ENCODE results near the gene KNCN. TPM values are rescaled to one million over a fixed set of nuclear protein-coding genes. Genes with fewer than 3 reads are reported as not detected.

KNCN gene
- total RNA-seq: not detected

DNA sequence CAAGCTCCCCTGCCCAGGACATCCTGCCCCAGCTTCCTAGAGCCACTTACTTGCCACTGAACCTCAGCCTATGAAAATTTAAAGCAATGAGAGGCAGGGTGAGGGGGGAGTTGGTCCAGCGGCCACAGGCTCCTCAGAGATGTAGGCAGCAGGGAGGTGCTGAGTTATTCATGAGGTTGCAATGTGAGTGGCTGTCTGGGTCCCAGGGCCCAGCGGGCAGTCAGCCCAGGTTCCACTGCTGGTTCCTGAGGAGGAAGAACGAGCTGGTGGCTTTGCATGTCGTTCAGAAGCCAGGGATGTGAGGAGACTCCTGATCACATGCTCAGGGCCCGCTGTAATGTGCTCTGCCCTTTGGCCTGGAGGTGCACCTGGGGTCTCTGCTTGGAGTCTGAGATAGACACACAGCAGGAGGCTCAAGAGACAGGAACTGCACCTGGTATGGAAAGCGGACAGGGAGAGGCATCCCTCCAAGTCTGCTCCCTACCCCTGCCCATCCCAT, at the start of gene KNCN:
Gene KNCN, minus strand, starts transcription at position 51 of the 499 bp plus-strand sequence. CDS start 432 bp downstream, outside the sequence.
- DNase-seq (ENCODE audit: low spot score in 2 of 2): no peak
- Histone ChIP-seq H3K27me3 (peaks cover 0 to 31% of the 10 kb centered on the region in 2 donors), H3K4me3 (no peak within 1 kb of the TSS), H3K9me3 (no peaks in the 10 kb centered on the region), H3K27ac (no peak within 1 kb of the TSS), H3K36me3 (no peaks in the 10 kb centered on the region), H3K4me1 (no peaks in the 10 kb centered on the region)
- no peak for TF ChIP-seq POLR2A (IDR thresholded peaks at IDR 0.05)
- TF ChIP-seq, protein P1, sequence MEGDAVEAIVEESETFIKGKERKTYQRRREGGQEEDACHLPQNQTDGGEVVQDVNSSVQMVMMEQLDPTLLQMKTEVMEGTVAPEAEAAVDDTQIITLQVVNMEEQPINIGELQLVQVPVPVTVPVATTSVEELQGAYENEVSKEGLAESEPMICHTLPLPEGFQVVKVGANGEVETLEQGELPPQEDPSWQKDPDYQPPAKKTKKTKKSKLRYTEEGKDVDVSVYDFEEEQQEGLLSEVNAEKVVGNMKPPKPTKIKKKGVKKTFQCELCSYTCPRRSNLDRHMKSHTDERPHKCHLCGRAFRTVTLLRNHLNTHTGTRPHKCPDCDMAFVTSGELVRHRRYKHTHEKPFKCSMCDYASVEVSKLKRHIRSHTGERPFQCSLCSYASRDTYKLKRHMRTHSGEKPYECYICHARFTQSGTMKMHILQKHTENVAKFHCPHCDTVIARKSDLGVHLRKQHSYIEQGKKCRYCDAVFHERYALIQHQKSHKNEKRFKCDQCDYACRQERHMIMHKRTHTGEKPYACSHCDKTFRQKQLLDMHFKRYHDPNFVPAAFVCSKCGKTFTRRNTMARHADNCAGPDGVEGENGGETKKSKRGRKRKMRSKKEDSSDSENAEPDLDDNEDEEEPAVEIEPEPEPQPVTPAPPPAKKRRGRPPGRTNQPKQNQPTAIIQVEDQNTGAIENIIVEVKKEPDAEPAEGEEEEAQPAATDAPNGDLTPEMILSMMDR (IDR thresholded peaks at IDR 0.05): no peak
- no peak for TF ChIP-seq EP300 (IDR thresholded peaks at IDR 0.05)
- 67 to 71% methylated on average over 5 of the region's 6 CpGs for WGBS, 2 donors

DNA sequence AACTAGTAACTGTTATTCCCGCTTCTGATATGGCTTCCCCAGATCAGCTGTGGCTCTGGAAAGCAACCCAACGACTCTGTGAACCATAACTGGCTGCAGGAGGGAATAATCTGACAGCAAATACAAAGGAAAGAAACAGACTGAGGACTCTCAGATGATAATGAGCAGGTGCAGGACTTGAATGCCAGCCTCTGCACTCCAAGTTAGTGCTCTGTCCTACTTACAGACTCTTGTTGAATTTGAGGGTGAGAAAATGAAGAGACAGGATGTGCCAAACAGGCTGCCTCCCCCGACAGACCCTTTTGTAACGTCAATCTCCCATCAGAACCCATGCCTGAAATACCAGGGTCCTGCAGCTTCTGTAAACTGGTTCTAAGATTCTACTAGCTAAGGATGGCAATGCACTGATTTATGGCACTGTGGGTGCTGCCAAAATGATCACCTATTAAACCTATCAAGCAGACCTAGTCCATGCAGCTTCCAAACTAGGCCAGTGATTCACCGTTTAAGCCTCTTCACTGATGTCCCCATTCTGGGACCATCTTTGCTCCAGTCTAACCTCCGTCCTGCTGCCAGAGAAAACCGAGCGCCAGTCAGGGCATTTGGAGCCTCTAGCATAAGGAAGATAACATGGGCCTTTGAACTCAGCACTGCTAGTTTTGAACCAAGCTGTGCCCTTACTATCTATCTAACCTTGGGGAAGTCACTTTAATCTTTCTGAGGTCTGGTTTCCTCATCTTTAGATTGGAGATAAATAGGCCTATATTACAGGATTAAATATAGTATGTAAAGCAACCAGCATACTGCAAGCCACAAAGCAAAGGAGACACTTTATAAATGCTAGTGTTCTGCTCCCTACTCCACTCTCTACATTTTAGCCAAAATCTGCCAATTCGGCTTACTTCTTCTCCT, 47.9 kb upstream of the KNCN start:
- 82 to 89% methylated on average over 9 of the region's 9 CpGs for WGBS, 2 donors
- DNase-seq (ENCODE audit: low spot score in 2 of 2): no peak
- Histone ChIP-seq H3K27ac (no peak overlapping the region), H3K4me3 (no peak overlapping the region), H3K4me1 (peaks cover 0 to 57% (median 13%) of the 10 kb centered on the region in 4 donors), H3K27me3 (no peaks in the 10 kb centered on the region), H3K36me3 (no peaks in the 10 kb centered on the region), H3K9me3 (no peaks in the 10 kb centered on the region)
- TF ChIP-seq EP300 (IDR thresholded peaks at IDR 0.05) (no peak), POLR2A (IDR thresholded peaks at IDR 0.05) (no peak)
- TF ChIP-seq, protein P1 (IDR thresholded peaks at IDR 0.05): no peak

DNA sequence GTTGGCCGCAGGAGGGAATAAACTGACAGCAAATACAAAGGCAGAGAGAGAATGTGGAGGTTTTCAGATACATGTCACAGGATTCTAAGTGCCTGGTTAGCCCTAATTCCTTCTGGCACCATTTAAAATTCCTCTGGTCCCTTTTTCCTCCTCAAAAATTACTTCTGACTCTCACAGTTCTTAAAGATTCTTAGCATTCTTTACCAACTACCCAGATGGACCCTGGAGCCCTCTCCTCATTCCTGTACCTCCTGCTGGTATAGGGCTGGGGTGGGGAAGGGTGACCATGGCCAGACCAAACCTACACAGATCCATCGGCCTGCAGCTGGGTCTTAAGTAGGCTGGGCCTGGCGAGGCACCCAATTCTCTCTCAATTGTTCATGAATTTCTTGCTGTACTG, 45.4 kb upstream of the KNCN start:
- H3K9me3 ChIP-seq: no peaks in the 10 kb centered on the region
- H3K4me1 ChIP-seq: peaks cover 0 to 41% (median 4%) of the 10 kb centered on the region in 4 donors
- WGBS, 2 donors: 76 to 91% methylated on average over 3 of the region's 3 CpGs
- TF ChIP-seq, protein P1 (IDR thresholded peaks at IDR 0.05): no peak
- TF ChIP-seq POLR2A (IDR thresholded peaks at IDR 0.05) (no peak), EP300 (IDR thresholded peaks at IDR 0.05) (no peak)
- H3K36me3 ChIP-seq: peaks cover 0 to 17% (median 11%) of the 10 kb centered on the region in 3 donors
- H3K27me3 ChIP-seq: no peaks in the 10 kb centered on the region
- DNase-seq (ENCODE audit: low spot score in 2 of 2): no peak
- no peak overlapping the region for H3K27ac ChIP-seq
- H3K4me3 ChIP-seq: no peak overlapping the region

DNA sequence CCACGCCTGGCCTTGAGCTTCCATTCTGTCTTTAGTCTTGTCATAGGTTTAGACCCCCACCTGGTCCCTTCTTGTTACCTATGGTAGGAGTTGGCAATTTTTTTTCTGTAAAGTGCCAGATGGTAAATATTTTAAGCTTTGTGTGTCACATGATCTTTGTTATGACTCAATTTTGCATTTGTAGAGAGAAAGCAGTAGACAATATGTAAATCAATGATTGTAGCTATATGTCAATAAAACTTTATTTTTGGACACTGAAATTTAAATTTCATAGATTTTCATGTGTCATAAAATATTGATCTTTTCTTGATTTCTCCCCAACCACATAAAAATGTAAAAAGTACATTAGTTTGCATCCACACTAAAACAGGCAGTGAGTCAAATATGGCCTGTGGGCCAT, 44.6 kb upstream of the KNCN start:
- WGBS, 2 donors: 100% methylated on average over 1 of the region's 1 CpG
- H3K9me3 ChIP-seq: no peaks in the 10 kb centered on the region
- H3K4me3 ChIP-seq: no peak overlapping the region
- H3K27me3 ChIP-seq: no peaks in the 10 kb centered on the region
- DNase-seq (ENCODE audit: low spot score in 2 of 2): no peak
- H3K27ac ChIP-seq: peak overlapping the region in 3 of 4 donors; percentile 47 to 66 (median 62)
- peaks cover 0 to 33% (median 4%) of the 10 kb centered on the region in 4 donors for H3K4me1 ChIP-seq
- peaks cover 0 to 25% (median 14%) of the 10 kb centered on the region in 3 donors for H3K36me3 ChIP-seq
- TF ChIP-seq, protein P1 (IDR thresholded peaks at IDR 0.05): no peak
- TF ChIP-seq POLR2A (IDR thresholded peaks at IDR 0.05): no peak
- no peak for TF ChIP-seq EP300 (IDR thresholded peaks at IDR 0.05)

DNA sequence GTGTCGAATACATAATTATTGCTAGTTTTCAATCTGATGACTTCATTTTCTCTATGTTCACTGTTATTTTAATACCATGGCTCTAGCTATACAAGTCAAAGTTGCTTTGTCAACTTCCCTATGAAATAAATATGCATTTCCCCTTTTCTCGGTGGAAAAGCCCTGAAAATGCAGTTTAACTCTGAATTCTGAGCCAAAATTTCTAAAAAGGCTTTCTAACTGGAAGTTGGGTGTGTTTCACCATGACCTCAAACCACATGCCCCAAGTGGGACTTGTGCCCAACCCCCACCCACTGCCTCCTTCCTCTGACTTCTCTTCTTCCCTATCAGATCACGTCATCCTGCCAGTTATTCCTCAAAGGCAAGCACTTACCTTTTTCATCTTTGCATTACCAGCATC, 43.7 kb upstream of the KNCN start:
- Histone ChIP-seq H3K4me1 (peaks cover 0 to 30% (median 4%) of the 10 kb centered on the region in 4 donors), H3K36me3 (peaks cover 0 to 34% (median 15%) of the 10 kb centered on the region in 3 donors), H3K9me3 (no peaks in the 10 kb centered on the region), H3K27ac (peak overlapping the region in 3 of 4 donors; percentile 47 to 66 (median 62)), H3K4me3 (no peak overlapping the region), H3K27me3 (no peaks in the 10 kb centered on the region)
- peak; percentile 76 to 85 for DNase-seq (ENCODE audit: low spot score in 2 of 2)
- TF ChIP-seq POLR2A (IDR thresholded peaks at IDR 0.05): no peak
- TF ChIP-seq EP300 (IDR thresholded peaks at IDR 0.05): peak; percentile 74 to 80
- TF ChIP-seq, protein P1 (IDR thresholded peaks at IDR 0.05): no peak
- 20 to 23% methylated on average over 3 of the region's 3 CpGs for WGBS, 2 donors
